ENCODE measurements around the gene SAP30BP. TPM values are rescaled to one million over a fixed set of nuclear protein-coding genes. Genes with fewer than 3 reads are reported as not detected.

SAP30BP gene
- total RNA-seq, 1 donor from 2014 or later, result 59.9 TPM

DNA sequence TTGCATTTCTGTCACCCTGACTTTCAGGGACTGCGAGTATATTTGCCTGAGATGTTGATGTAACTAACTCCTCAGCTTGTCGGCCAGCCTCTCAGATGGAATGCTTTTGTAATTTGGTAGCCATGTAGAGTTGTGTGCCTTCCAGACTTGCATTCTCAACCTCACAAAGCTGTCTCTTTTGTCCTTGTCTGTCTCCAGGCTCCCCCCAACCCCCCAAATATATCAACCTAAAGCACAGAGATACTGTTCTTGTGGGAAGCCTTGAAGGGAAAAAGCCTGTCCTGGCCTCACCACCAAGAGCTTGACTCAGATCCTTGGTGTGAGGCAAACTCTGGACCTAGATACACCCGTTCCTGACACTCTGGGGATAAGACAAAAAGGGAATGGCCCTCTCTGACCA lies 18.4 kb downstream of the SAP30BP start:
- TF ChIP-seq, protein P1, sequence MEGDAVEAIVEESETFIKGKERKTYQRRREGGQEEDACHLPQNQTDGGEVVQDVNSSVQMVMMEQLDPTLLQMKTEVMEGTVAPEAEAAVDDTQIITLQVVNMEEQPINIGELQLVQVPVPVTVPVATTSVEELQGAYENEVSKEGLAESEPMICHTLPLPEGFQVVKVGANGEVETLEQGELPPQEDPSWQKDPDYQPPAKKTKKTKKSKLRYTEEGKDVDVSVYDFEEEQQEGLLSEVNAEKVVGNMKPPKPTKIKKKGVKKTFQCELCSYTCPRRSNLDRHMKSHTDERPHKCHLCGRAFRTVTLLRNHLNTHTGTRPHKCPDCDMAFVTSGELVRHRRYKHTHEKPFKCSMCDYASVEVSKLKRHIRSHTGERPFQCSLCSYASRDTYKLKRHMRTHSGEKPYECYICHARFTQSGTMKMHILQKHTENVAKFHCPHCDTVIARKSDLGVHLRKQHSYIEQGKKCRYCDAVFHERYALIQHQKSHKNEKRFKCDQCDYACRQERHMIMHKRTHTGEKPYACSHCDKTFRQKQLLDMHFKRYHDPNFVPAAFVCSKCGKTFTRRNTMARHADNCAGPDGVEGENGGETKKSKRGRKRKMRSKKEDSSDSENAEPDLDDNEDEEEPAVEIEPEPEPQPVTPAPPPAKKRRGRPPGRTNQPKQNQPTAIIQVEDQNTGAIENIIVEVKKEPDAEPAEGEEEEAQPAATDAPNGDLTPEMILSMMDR (IDR thresholded peaks at IDR 0.05), result no peak
- Mint-ChIP-seq H3K4me3 (ENCODE audit: unreplicated experiment) (no peak overlapping the region), H3K36me3 (ENCODE audit: low read depth) (peaks cover 1% of the 10 kb centered on the region), H3K9me3 (ENCODE audit: low read depth) (no peaks in the 10 kb centered on the region), H3K4me1 (ENCODE audit: low read depth) (peaks cover 76% of the 10 kb centered on the region), H3K27ac (ENCODE audit: unreplicated experiment) (peak overlapping the region; percentile 67), H3K27me3 (ENCODE audit: low read depth) (no peaks in the 10 kb centered on the region)
- peak; percentile 2 for DNase-seq (ENCODE audit: low spot score)

- Mint-ChIP-seq H3K4me3 (ENCODE audit: unreplicated experiment) (no peak overlapping the region), H3K9me3 (ENCODE audit: low read depth) (no peaks in the 10 kb centered on the region), H3K4me1 (ENCODE audit: low read depth) (peaks cover 90% of the 10 kb centered on the region), H3K27me3 (ENCODE audit: low read depth) (no peaks in the 10 kb centered on the region), H3K36me3 (ENCODE audit: low read depth) (peaks cover 6% of the 10 kb centered on the region), H3K27ac (ENCODE audit: unreplicated experiment) (peak overlapping the region; percentile 34)
- DNase-seq (ENCODE audit: low spot score), result peak; percentile 57
- TF ChIP-seq, protein P1 (IDR thresholded peaks at IDR 0.05), result no peak
Observed at GRCh38 chr17:75688209-75688825, 21.2 kb downstream of the SAP30BP start.

DNA sequence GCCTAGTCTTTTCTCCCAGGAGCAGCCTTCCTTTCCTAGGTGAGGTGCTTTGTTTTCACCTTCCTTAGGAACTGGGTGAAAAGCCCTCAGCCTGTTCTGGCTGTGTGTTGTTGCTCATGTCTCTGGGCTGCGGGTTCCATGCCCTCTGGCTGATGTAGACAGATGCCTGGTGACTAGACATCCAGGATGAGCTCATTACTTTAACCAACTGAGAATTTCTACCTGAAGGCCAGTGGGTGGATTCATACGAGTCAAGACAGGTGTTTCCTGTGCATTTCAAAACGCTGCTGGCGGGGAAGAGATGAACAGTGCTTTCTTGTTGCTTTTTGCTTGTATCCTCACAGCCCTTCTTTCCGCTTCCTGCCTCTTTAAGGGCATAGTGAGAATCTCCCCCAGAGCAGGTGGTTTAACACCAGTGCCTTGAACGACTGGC lies 22.3 kb downstream of the SAP30BP start:
- no peak overlapping the region for H3K27ac Mint-ChIP-seq (ENCODE audit: unreplicated experiment)
- H3K36me3 Mint-ChIP-seq (ENCODE audit: low read depth), result peaks cover 6% of the 10 kb centered on the region
- peaks cover 90% of the 10 kb centered on the region for H3K4me1 Mint-ChIP-seq (ENCODE audit: low read depth)
- TF ChIP-seq, protein P1 (IDR thresholded peaks at IDR 0.05), result no peak
- H3K9me3 Mint-ChIP-seq (ENCODE audit: low read depth), result no peaks in the 10 kb centered on the region
- no peaks in the 10 kb centered on the region for H3K27me3 Mint-ChIP-seq (ENCODE audit: low read depth)
- DNase-seq (ENCODE audit: low spot score), result peak; percentile 29
- H3K4me3 Mint-ChIP-seq (ENCODE audit: unreplicated experiment), result no peak overlapping the region

- no peaks in the 10 kb centered on the region for H3K9me3 Mint-ChIP-seq (ENCODE audit: low read depth)
- no peaks in the 10 kb centered on the region for H3K27me3 Mint-ChIP-seq (ENCODE audit: low read depth)
- peaks cover 88% of the 10 kb centered on the region for H3K4me1 Mint-ChIP-seq (ENCODE audit: low read depth)
- TF ChIP-seq, protein P1 (IDR thresholded peaks at IDR 0.05), result no peak
- peak; percentile 33 for DNase-seq (ENCODE audit: low spot score)
- H3K36me3 Mint-ChIP-seq (ENCODE audit: low read depth), result peaks cover 10% of the 10 kb centered on the region
- no peak overlapping the region for H3K4me3 Mint-ChIP-seq (ENCODE audit: unreplicated experiment)
- peak overlapping the region; percentile 68 for H3K27ac Mint-ChIP-seq (ENCODE audit: unreplicated experiment)
Observed at GRCh38 chr17:75691371-75691791, 24.2 kb downstream of the SAP30BP start.

- H3K4me3 Mint-ChIP-seq (ENCODE audit: unreplicated experiment), result no peak overlapping the region
Observed at GRCh38 chr17:75691801-75692626, 24.9 kb downstream of the SAP30BP start.

More at GRCh38 chr17:75691801-75692626, 24.9 kb downstream of the SAP30BP start:
- DNase-seq (ENCODE audit: low spot score), result peak; percentile 53
- peaks cover 10% of the 10 kb centered on the region for H3K36me3 Mint-ChIP-seq (ENCODE audit: low read depth)
- no peaks in the 10 kb centered on the region for H3K9me3 Mint-ChIP-seq (ENCODE audit: low read depth)
- TF ChIP-seq, protein P1 (IDR thresholded peaks at IDR 0.05), result no peak
- peak overlapping the region; percentile 95 for H3K27ac Mint-ChIP-seq (ENCODE audit: unreplicated experiment)
- H3K4me1 Mint-ChIP-seq (ENCODE audit: low read depth), result peaks cover 83% of the 10 kb centered on the region
- no peaks in the 10 kb centered on the region for H3K27me3 Mint-ChIP-seq (ENCODE audit: low read depth)
